KOPT-K1 (cell line): ENCODE results near the gene DCUN1D5.
"Not testable (repeated sequence)": the region's sequence is repeated elsewhere in the genome, so short reads cannot be mapped to it uniquely, and the experiment has no call there.

Source experiments
- H3K27ac ChIP-seq: fragments of 200-600 bp; sonication (generic); 2 replicates; pipeline ENCODE4 v1.5.1; 2016; ENCODE audit warnings: antibody characterized with exemption, mild to moderate bottlenecking, low read depth, low read length; ENCODE audit not compliant: poor library complexity, severe bottlenecking
- H3K36me3 ChIP-seq: fragments of 200-600 bp; sonication (generic); 2 replicates; pipeline ENCODE4 v1.5.1; 2017; ENCODE audit warnings: antibody characterized with exemption, mild to moderate bottlenecking, low read length, moderate library complexity; ENCODE audit not compliant: insufficient read depth
- H3K9me3 ChIP-seq: fragments of 200-600 bp; sonication (generic); 2 replicates; pipeline ENCODE4 v1.5.1; 2017; ENCODE audit warnings: antibody characterized with exemption, low read length, mild to moderate bottlenecking; ENCODE audit not compliant: insufficient read depth, poor library complexity, severe bottlenecking

Gene DCUN1D5

GRCh38 chr11:103035791-103036434, 56.0 kb downstream of the DCUN1D5 start:
- Histone ChIP-seq H3K27ac (no peak overlapping the region), H3K36me3 (no peaks in the 10 kb centered on the region), H3K9me3 (no peaks in the 10 kb centered on the region)

- no peak overlapping the region for H3K27ac ChIP-seq
- H3K9me3 ChIP-seq = no peaks in the 10 kb centered on the region
- H3K36me3 ChIP-seq = no peaks in the 10 kb centered on the region
These were observed 56.7 kb downstream of the DCUN1D5 start for GRCh38 chr11:103035216-103035615.

GRCh38 chr11:103031834-103032233, 60.1 kb downstream of the DCUN1D5 start:
- Histone ChIP-seq H3K36me3 (no peaks in the 10 kb centered on the region), H3K27ac (no peak overlapping the region), H3K9me3 (no peaks in the 10 kb centered on the region)

GRCh38 chr11:103029401-103029800, 62.6 kb downstream of the DCUN1D5 start:
- H3K27ac ChIP-seq = no peak overlapping the region
- no peaks in the 10 kb centered on the region for H3K36me3 ChIP-seq
- no peaks in the 10 kb centered on the region for H3K9me3 ChIP-seq

- H3K36me3 ChIP-seq, H3K27ac ChIP-seq, H3K9me3 ChIP-seq: not testable (repeated sequence)
These were observed 63.5 kb downstream of the DCUN1D5 start for GRCh38 chr11:103028304-103029020.

GRCh38 chr11:103024086-103024485, 67.9 kb downstream of the DCUN1D5 start:
- Histone ChIP-seq H3K36me3 (no peaks in the 10 kb centered on the region), H3K9me3 (no peaks in the 10 kb centered on the region), H3K27ac (no peak overlapping the region)

- Histone ChIP-seq H3K36me3 (no peaks in the 10 kb centered on the region), H3K9me3 (no peaks in the 10 kb centered on the region), H3K27ac (no peak overlapping the region)
These were observed 75.9 kb downstream of the DCUN1D5 start for GRCh38 chr11:103016031-103016430.

- Histone ChIP-seq H3K27ac (no peak overlapping the region), H3K9me3 (peaks cover 6% of the 10 kb centered on the region), H3K36me3 (no peaks in the 10 kb centered on the region)
These were observed 78.5 kb downstream of the DCUN1D5 start for GRCh38 chr11:103013421-103013820.
